ENCODE results near the gene PATJ.
A peak's percentile ranks its signal among the peaks of the same experiment; 100 is the strongest.
"Not testable (repeated sequence)": the region's sequence is repeated elsewhere in the genome, so short reads cannot be mapped to it uniquely, and the experiment has no call there.

The PATJ gene

GRCh38 chr1:61904354-61904753 lies 162.1 kb downstream of the PATJ start:
- FAIRE-seq: no peak
- no peak for DNase-seq (ENCODE audit: insufficient read length, low spot score)
- TF ChIP-seq POLR2A (IDR thresholded peaks at IDR 0.05; ENCODE audit: low read depth, low read length): no peak

- DNase-seq (ENCODE audit: insufficient read length, low spot score) (no peak), FAIRE-seq (no peak)
- no peak for TF ChIP-seq POLR2A (IDR thresholded peaks at IDR 0.05; ENCODE audit: low read depth, low read length)
Measured at GRCh38 chr1:61907102-61907501, 164.8 kb downstream of the PATJ start.

GRCh38 chr1:61910035-61910434 lies 167.8 kb downstream of the PATJ start:
- DNase-seq (ENCODE audit: insufficient read length, low spot score) (no peak), FAIRE-seq (no peak)
- TF ChIP-seq POLR2A (IDR thresholded peaks at IDR 0.05; ENCODE audit: low read depth, low read length): no peak

DNA sequence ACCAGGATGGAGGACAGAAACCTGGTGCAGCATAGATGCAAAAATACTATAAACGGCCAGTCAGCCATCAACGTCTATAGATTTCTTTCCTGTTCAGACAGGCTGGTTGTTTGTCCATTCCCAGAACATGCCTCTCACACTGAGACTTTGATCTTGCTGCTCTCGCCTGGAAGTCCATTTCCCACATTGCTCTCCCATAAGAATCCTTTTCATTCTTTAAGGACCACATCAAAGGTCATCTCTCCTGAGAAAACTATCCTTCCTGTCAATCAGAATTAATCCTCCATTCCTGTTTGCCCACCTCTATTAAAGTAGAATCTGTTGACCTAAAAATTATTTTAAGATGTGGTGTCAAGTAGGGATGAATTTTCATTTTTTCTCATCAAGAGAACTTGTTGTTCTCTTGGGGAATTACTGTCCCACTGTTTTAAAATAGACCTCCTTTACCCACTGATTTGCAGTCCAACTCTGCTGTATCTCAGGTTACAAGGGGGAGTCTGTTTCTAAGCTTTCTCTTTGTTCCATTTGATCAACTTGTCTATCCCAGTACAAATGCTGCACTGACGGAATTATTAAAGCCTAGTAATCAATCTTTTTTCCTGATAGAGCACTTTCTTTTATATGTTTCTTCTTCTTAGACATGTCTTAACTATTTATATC lies 172.7 kb downstream of the PATJ start:
- DNase-seq (ENCODE audit: insufficient read length, low spot score): no peak
- no peak for FAIRE-seq
- no peak for TF ChIP-seq POLR2A (IDR thresholded peaks at IDR 0.05; ENCODE audit: low read depth, low read length)

- FAIRE-seq: no peak
- no peak for DNase-seq (ENCODE audit: insufficient read length, low spot score)
Measured at GRCh38 chr1:61921435-61921834, 179.2 kb downstream of the PATJ start.

DNA sequence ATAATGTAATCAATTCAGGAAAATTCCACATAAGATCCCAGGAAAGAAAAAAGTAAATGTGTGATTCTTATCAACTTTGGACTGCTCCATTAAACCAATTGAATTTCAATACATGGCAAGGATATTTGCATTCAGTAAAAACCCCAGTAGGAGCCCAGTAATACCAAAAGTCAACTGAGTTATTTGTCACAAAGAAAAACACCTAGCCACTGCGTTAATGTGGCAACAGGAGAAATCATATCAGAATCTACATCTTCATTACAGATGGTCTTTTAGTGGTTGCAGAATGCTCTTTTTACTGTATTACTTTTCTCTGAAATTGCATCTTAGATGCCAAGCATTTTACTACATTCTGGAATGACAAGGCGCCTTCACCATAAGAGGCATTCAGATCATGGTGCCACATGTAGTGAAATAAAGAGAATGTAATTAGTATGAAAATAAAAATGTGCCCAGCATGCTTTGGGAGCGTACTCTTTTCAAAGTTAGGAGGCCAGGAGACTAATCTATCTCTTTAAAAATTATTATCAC lies 180.7 kb downstream of the PATJ start:
- DNase-seq (ENCODE audit: insufficient read length, low spot score) (no peak), FAIRE-seq (no peak)
- no peak for TF ChIP-seq POLR2A (IDR thresholded peaks at IDR 0.05; ENCODE audit: low read depth, low read length)

More at GRCh38 chr1:61921435-61921834, 179.2 kb downstream of the PATJ start:
- no peak for TF ChIP-seq POLR2A (IDR thresholded peaks at IDR 0.05; ENCODE audit: low read depth, low read length)

- no peak for TF ChIP-seq POLR2A (IDR thresholded peaks at IDR 0.05; ENCODE audit: low read depth, low read length)
- FAIRE-seq: no peak
- no peak for DNase-seq (ENCODE audit: insufficient read length, low spot score)
Measured at GRCh38 chr1:61925591-61926298, 183.5 kb downstream of the PATJ start.

DNA sequence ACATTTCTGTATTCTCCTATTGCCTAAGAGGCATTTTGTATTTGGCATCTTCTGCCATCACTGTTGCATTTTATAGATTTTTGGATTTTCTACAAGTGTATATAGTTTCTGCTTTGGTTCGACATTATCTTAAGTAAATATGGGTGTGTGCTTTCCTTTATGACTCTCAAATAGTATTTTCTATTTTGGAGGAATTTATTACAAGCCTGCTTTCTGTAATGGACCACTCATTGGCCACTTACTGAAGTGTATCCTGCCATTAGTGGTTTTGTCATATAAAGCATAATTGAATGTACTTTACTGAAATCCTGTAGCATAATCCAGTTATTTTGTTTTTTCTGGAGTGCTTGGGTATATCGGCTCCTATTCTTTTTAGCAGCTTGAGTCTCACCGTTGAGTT lies 184.3 kb downstream of the PATJ start:
- no peak for TF ChIP-seq POLR2A (IDR thresholded peaks at IDR 0.05; ENCODE audit: low read depth, low read length)
- no peak for FAIRE-seq
- no peak for DNase-seq (ENCODE audit: insufficient read length, low spot score)

DNA sequence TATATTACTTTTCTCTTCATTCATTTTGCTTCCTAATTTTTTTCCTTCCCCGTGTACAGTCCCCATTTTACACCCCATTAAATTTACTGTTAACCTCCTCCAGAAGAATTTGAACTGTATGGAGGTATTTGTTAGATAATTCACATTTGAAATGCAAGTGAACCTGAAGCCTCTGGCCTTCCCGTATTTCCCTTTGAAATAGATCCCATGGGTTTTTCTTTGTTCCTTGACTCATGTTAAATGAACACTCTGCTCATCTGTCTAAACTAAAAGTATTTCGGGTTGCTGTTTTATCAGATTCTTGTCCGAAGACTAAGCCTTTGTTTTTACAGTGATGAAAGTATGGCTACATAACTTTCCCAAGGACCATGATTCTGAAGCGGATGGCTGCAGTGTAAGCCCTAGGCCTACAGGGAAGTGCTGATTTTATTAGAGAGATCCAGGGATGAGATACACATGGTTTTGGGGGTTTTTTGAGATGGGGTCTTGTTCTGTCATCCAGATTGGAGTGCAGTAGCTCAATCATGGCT lies 187.9 kb downstream of the PATJ start:
- TF ChIP-seq POLR2A (IDR thresholded peaks at IDR 0.05; ENCODE audit: low read depth, low read length): no peak
- DNase-seq (ENCODE audit: insufficient read length, low spot score): no peak
- no peak for FAIRE-seq

- no peak for TF ChIP-seq POLR2A (IDR thresholded peaks at IDR 0.05; ENCODE audit: low read depth, low read length)
- DNase-seq (ENCODE audit: insufficient read length, low spot score) (no peak), FAIRE-seq (no peak)
Measured at GRCh38 chr1:61931587-61932279, 189.5 kb downstream of the PATJ start.

- FAIRE-seq (no peak), DNase-seq (ENCODE audit: insufficient read length, low spot score) (no peak)
- TF ChIP-seq POLR2A (IDR thresholded peaks at IDR 0.05; ENCODE audit: low read depth, low read length): no peak
Measured at GRCh38 chr1:61935516-61935915, 193.2 kb downstream of the PATJ start.

DNA sequence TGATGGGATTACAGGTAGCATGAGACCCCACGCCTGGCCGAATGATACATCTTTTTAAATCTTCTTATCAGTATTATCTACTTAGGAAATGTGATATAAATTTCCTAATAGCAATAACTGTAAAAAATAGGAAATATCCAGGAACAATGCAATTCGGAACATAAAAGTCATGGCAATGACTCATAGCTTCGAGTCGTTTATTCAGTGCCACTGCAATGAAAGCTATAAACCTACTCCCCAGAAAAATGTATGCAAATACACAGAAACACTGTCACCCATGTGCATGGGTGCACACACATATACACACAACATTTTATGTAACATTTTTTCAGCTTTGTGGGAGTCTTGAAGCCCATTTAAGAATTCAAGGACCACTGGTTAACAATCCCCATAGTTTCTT lies 194.6 kb downstream of the PATJ start:
- no peak for TF ChIP-seq POLR2A (IDR thresholded peaks at IDR 0.05; ENCODE audit: low read depth, low read length)
- DNase-seq (ENCODE audit: insufficient read length, low spot score) (no peak), FAIRE-seq (peak; percentile 20)

DNA sequence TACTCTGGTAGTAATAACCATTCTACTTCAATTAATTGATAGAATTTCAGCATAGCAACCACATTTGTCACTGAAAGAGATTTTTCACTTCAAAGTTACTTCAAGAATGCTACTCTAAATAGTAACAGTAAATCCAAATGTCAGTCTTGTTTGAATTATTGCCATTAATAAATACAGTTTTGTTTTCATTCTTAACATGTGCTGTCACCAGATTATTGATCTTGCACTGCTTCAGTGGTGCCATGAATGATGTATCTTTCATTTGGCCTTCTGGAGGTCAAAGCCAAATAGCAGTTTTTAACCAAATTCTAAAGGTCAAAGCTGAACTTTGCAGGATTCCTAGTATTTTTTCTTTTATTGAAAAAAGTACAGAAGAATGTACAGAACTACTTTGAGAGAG lies 199.5 kb downstream of the PATJ start:
- no peak for DNase-seq (ENCODE audit: insufficient read length, low spot score)
- no peak for TF ChIP-seq POLR2A (IDR thresholded peaks at IDR 0.05; ENCODE audit: low read depth, low read length)
- FAIRE-seq: no peak

DNA sequence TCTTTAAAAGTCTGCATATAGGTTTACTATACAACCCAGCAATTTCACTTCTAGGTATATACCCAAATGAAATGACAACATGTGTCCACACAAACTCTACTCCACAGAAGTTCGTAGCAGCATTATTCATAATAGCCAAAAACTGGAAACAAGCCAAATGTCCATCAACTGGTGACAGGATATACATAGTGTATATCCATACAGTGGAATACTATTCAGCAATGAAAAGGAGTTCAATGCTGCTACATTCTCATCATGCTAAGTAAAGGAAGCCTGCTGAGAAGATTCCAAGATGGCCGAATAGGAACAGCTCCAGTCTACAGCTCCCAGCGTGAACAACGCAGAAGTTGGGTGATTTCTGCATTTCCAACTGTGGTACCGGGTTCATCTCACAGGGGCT lies 200.6 kb downstream of the PATJ start:
- DNase-seq (ENCODE audit: insufficient read length, low spot score): no peak
- no peak for TF ChIP-seq POLR2A (IDR thresholded peaks at IDR 0.05; ENCODE audit: low read depth, low read length)
- FAIRE-seq: no peak

DNA sequence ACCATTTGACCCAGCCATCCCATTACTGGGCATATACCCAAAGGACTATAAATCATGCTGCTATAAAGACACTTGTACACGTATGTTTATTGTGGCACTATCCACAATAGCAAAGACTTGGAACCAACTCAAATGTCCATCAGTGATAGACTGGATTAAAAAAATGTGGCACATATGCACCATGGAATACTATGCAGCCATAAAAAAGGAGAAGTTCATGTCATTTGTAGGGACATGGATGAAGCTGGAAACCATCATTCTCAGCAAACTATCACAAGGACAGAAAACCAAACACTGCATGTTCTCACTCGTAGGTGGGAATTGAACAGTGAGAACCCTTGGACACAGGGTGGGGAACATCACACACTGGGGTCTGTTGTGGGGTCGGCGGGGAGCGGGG lies 206.4 kb downstream of the PATJ start:
- FAIRE-seq; DNase-seq (ENCODE audit: insufficient read length, low spot score): not testable (repeated sequence)
